ENCODE measurements around the gene MAP1LC3B. TPM values are rescaled to one million over a fixed set of nuclear protein-coding genes. Genes with fewer than 3 reads are reported as not detected.
A peak's percentile ranks its signal among the peaks of the same experiment; 100 is the strongest.
"Not testable (repeated sequence)": the region's sequence is repeated elsewhere in the genome, so short reads cannot be mapped to it uniquely, and the experiment has no call there.

The MAP1LC3B gene
- total RNA-seq, 6 experiments from 2014 or later = 81.3 to 112 (median 85.4) TPM

GRCh38 chr16:87380403-87380802 lies 11.7 kb upstream of the MAP1LC3B start:
- Mint-ChIP-seq H3K36me3 (ENCODE audit: low read depth) (no peaks in the 10 kb centered on the region; the same call in 1 of the 2 replicates), H3K4me1 (ENCODE audit: low read depth) (peaks cover 48% of the 10 kb centered on the region), H3K27me3 (ENCODE audit: insufficient read depth) (peaks cover 3% of the 10 kb centered on the region), H3K27ac (peak overlapping the region; percentile 85; the same call in 1 of the 2 replicates), H3K9me3 (no peaks in the 10 kb centered on the region), H3K4me3 (peak overlapping the region; percentile 92; the same call in 1 of the 2 replicates)
- TF ChIP-seq CTCF (IDR thresholded peaks at IDR 0.05) = no peak
- DNase-seq = no peak

GRCh38 chr16:87380881-87381280 lies 11.3 kb upstream of the MAP1LC3B start:
- Mint-ChIP-seq H3K4me3 (peak overlapping the region; percentile 92), H3K9me3 (no peaks in the 10 kb centered on the region), H3K27ac (peak overlapping the region; percentile 85), H3K36me3 (ENCODE audit: low read depth) (no peaks in the 10 kb centered on the region; the same call in 1 of the 2 replicates), H3K27me3 (ENCODE audit: insufficient read depth) (peaks cover 3% of the 10 kb centered on the region), H3K4me1 (ENCODE audit: low read depth) (peaks cover 43% of the 10 kb centered on the region)
- DNase-seq = peak; percentile 28
- 0 out of 2 replicates have a peak, but pooled peaks have one; percentile 19 for TF ChIP-seq CTCF (IDR thresholded peaks at IDR 0.05)

GRCh38 chr16:87382023-87382785 lies 9.9 kb upstream of the MAP1LC3B start:
- no peaks in the 10 kb centered on the region; the same call in 1 of the 2 replicates for H3K36me3 Mint-ChIP-seq (ENCODE audit: low read depth)
- no peaks in the 10 kb centered on the region for H3K9me3 Mint-ChIP-seq
- peak overlapping the region; percentile 71 for H3K27ac Mint-ChIP-seq
- H3K4me3 Mint-ChIP-seq = peak overlapping the region; percentile 92
- no peak for TF ChIP-seq CTCF (IDR thresholded peaks at IDR 0.05)
- peaks cover 35% of the 10 kb centered on the region for H3K4me1 Mint-ChIP-seq (ENCODE audit: low read depth)
- H3K27me3 Mint-ChIP-seq (ENCODE audit: insufficient read depth) = peaks cover 3% of the 10 kb centered on the region
- DNase-seq = no peak

GRCh38 chr16:87383505-87384161 lies 8.5 kb upstream of the MAP1LC3B start, which contains the start of gene FBXO31:
FBXO31 (minus strand) TSS chr16:87383776; CDS start chr16:87383744, 32 bp downstream.
- Mint-ChIP-seq H3K27me3 (ENCODE audit: insufficient read depth) (peaks cover 3% of the 10 kb centered on the region), H3K27ac (peak within 1 kb of the TSS; percentile 85), H3K36me3 (ENCODE audit: low read depth) (no peaks in the 10 kb centered on the region), H3K4me1 (ENCODE audit: low read depth) (peaks cover 49% of the 10 kb centered on the region), H3K9me3 (no peaks in the 10 kb centered on the region), H3K4me3 (peak within 1 kb of the TSS; percentile 92)
- DNase-seq = peak; percentile 90
- TF ChIP-seq CTCF (IDR thresholded peaks at IDR 0.05) = peak; percentile 26; the same call in 1 of the 2 replicates

GRCh38 chr16:87384162-87384874 lies 7.8 kb upstream of the MAP1LC3B start:
- peak overlapping the region; percentile 85 for H3K27ac Mint-ChIP-seq
- no peaks in the 10 kb centered on the region for H3K9me3 Mint-ChIP-seq
- no peaks in the 10 kb centered on the region for H3K36me3 Mint-ChIP-seq (ENCODE audit: low read depth)

GRCh38 chr16:87384875-87385167 lies 7.3 kb upstream of the MAP1LC3B start:
- H3K36me3 Mint-ChIP-seq (ENCODE audit: low read depth); DNase-seq; H3K9me3 Mint-ChIP-seq; H3K27me3 Mint-ChIP-seq (ENCODE audit: insufficient read depth): not testable (repeated sequence)
- H3K4me3 Mint-ChIP-seq = peak overlapping the region; percentile 85
- peaks cover 53% of the 10 kb centered on the region for H3K4me1 Mint-ChIP-seq (ENCODE audit: low read depth)
- H3K27ac Mint-ChIP-seq = peak overlapping the region; percentile 85

More at GRCh38 chr16:87384162-87384874, 7.8 kb upstream of the MAP1LC3B start:
- no peak for DNase-seq
- peaks cover 3% of the 10 kb centered on the region for H3K27me3 Mint-ChIP-seq (ENCODE audit: insufficient read depth)
- H3K4me3 Mint-ChIP-seq = peak overlapping the region; percentile 85
- no peak for TF ChIP-seq CTCF (IDR thresholded peaks at IDR 0.05)
- peaks cover 50% of the 10 kb centered on the region for H3K4me1 Mint-ChIP-seq (ENCODE audit: low read depth)

Data from HFFc6 (cell line).